Duodenal mucosa (tissue), 2 donors: Measurements from ENCODE around the gene ZNF726.

Source experiments
- H3K27ac ChIP-seq: one replicate; pipeline ENCODE4 v1.7.0; 2013; ENCODE audit warnings: low read depth, low read length
- H3K27me3 ChIP-seq, 2 donors: one replicate each; pipeline ENCODE4 v1.7.0; 2013; ENCODE audit warnings: low read length in 2 of 2, control low read depth in 1 of 2; ENCODE audit not compliant: insufficient read depth in 2 of 2, control insufficient read depth in 1 of 2
- H3K36me3 ChIP-seq, 2 donors: one replicate each; pipeline ENCODE4 v1.7.0; 2013; ENCODE audit warnings: low read length in 2 of 2, control low read depth in 1 of 2; ENCODE audit not compliant: insufficient read depth in 2 of 2, control insufficient read depth in 1 of 2
- H3K4me1 ChIP-seq, 2 donors: one replicate each; pipeline ENCODE4 v1.7.0; 2013; ENCODE audit warnings: low read length in 2 of 2, control low read depth in 1 of 2; ENCODE audit not compliant: insufficient read depth in 2 of 2, control insufficient read depth in 1 of 2
- H3K4me3 ChIP-seq, 2 donors: one replicate each; pipeline ENCODE4 v1.7.0; 2013; ENCODE audit warnings: low read length in 2 of 2, low read depth in 1 of 2
- H3K9ac ChIP-seq, 2 donors: one replicate each; pipeline ENCODE4 v1.7.0; 2013; ENCODE audit warnings: low read length in 2 of 2, low read depth in 1 of 2
- H3K9me3 ChIP-seq, 2 donors: one replicate each; pipeline ENCODE4 v1.7.0; 2013; ENCODE audit warnings: low read length in 2 of 2, control low read depth in 1 of 2; ENCODE audit not compliant: control insufficient read depth in 1 of 2

Gene ZNF726

DNA sequence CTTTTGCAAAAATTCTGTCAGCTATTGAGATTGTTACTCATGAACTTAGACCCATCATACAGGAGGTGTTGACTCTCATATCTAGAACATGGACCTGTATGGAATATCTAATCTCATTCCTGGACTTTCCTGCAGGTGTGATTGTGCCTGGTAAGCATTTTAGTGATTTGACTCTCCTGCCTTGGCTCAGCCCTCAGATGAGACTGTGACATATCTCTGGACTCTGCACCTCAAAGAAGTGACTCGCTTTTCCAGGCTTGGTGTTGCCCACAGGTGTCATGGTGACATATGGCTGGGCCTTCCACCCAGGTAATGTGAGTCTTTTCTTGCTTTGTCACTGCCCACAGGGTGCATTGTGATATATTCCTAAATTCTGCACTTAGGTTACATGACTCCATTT is 17.8 kb upstream of the ZNF726 start:
- Histone ChIP-seq H3K36me3 (no peaks in the 10 kb centered on the region), H3K9ac (no peak overlapping the region), H3K4me3 (no peak overlapping the region), H3K27me3 (no peaks in the 10 kb centered on the region), H3K9me3 (peaks cover 15% of the 10 kb centered on the region in 2 donors), H3K27ac (no peak overlapping the region), H3K4me1 (no peaks in the 10 kb centered on the region)

DNA sequence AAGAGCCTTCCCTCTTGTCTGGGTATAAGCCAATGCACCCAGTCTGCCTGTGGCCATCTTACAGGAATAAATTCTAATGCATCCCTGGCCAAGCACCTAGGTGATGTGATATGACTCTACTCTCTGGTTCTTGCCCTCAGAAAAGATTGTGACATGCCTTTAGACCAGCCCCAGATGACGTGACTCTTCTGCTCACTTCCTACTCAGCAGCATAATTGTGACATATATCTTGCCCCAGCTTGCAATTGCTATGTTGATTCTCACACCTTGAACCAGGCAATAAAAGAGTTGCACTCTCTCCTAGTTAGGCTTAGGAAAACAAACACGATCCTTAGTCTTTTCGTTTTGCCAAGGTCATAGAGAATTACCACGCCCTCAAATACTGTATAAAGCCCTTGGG is 13.3 kb upstream of the ZNF726 start:
- no peaks in the 10 kb centered on the region for H3K36me3 ChIP-seq
- no peak overlapping the region for H3K9ac ChIP-seq
- no peaks in the 10 kb centered on the region for H3K4me1 ChIP-seq
- peaks cover 46 to 49% of the 10 kb centered on the region in 2 donors for H3K9me3 ChIP-seq
- H3K4me3 ChIP-seq, result no peak overlapping the region
- H3K27me3 ChIP-seq, result no peaks in the 10 kb centered on the region
- no peak overlapping the region for H3K27ac ChIP-seq

DNA sequence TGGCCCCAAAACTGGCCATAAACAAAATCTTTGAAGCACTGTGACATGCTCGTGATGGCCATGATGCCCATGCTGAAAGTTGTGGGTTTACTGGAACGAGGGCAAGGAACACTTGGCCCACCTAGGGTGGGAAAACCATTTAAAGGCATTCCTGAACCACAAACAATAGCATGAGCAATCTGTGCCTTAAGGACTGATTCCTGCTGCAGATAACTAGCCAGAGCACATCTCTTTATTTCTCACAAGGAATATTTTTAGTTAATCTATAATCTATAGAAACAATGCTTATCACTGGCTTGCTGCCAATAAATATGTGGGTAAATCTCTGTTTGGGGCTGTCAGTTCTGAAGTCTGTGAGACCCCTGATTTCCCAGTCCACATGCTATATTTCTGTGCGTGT is 10.3 kb upstream of the ZNF726 start:
- Histone ChIP-seq H3K9ac (no peak overlapping the region), H3K27me3 (no peaks in the 10 kb centered on the region), H3K27ac (no peak overlapping the region), H3K4me3 (no peak overlapping the region), H3K4me1 (no peaks in the 10 kb centered on the region), H3K9me3 (peaks cover 36 to 42% of the 10 kb centered on the region in 2 donors), H3K36me3 (no peaks in the 10 kb centered on the region)

DNA sequence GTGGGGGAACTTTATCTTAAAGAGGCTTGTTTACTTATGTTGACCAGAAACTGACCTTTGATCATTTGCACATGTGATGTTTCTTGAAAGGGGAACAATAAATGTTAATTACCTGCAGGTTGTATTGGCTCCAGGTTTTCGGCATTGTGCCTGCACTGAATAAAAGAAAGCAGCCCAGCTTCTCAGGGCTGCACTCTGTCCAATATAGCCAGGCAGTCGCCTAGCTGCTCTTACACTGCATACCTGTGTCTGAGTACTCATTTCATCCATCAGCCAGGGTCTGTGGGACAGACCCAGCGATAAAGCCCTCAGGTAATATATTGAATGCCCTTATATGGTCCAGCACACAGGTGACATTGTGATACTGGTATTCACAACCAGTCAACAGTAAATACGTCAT is 8.9 kb upstream of the ZNF726 start:
- H3K36me3 ChIP-seq, result no peaks in the 10 kb centered on the region
- H3K9ac ChIP-seq, result no peak overlapping the region
- H3K27me3 ChIP-seq, result no peaks in the 10 kb centered on the region
- H3K9me3 ChIP-seq, result peaks cover 36 to 42% of the 10 kb centered on the region in 2 donors
- H3K4me1 ChIP-seq, result no peaks in the 10 kb centered on the region
- H3K4me3 ChIP-seq, result no peak overlapping the region
- H3K27ac ChIP-seq, result no peak overlapping the region

DNA sequence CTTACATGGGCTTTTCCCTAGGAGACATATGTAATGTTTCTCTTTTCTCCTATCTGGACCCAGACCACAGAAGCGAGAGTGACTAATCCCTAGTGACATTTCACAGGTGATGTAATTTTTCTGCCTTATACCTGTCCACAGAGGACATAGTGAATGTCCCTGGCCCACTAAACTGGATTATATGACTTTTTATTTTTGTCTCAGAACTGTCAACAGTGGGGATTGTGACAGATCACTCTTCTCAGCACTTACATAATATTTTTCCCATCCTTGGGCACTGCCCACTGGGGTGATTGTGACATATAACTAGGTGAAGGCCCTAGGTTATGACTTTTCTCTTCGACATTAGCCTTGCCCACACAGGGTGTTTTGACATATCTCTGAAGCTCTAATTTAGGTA is 7.9 kb upstream of the ZNF726 start:
- H3K27me3 ChIP-seq, result no peaks in the 10 kb centered on the region
- H3K4me3 ChIP-seq, result no peak overlapping the region
- H3K9ac ChIP-seq, result no peak overlapping the region
- no peak overlapping the region for H3K27ac ChIP-seq
- no peaks in the 10 kb centered on the region for H3K36me3 ChIP-seq
- no peaks in the 10 kb centered on the region for H3K4me1 ChIP-seq
- H3K9me3 ChIP-seq, result peaks cover 36 to 42% of the 10 kb centered on the region in 2 donors

DNA sequence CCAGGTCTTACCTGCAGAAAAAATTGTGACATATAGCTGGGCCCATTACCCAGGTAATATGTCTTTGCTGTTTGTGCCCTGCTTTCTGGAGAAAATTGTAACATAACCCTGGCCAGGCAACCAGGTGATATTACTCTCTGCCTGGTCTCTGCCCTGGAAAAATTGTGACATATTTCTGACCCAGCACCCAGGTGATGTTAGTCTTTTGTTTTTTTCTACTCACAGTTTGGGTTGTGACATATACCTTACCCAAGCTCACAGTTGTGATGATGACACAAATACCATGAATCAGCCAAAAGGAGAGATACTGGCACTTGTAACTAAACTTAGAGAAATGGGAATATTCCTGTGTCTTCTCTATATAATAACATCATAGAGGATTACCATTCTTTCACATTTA is 6.5 kb upstream of the ZNF726 start:
- H3K27ac ChIP-seq, result no peak overlapping the region
- no peaks in the 10 kb centered on the region for H3K4me1 ChIP-seq
- H3K4me3 ChIP-seq, result no peak overlapping the region
- no peaks in the 10 kb centered on the region for H3K27me3 ChIP-seq
- no peak overlapping the region for H3K9ac ChIP-seq
- no peaks in the 10 kb centered on the region for H3K36me3 ChIP-seq
- H3K9me3 ChIP-seq, result peaks cover 33 to 34% of the 10 kb centered on the region in 2 donors

DNA sequence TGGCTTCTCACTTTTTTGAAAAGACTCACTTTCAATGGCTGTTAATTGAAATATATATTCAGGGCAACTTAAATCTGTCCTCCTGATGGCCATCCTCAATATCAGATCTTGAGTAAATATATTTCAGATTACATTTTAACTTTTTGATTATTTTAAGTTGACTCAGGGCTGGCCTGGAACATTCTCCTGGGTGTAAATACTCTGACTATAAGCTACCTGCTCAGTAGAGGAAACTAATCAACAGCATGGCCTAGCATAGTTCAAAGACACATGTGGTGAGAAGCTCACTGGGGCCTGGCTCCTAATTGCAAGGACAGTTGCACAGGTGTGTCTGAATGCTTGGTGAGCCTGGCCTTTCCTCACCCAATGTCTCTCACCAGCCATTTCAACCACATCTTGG is 5.5 kb upstream of the ZNF726 start:
- H3K27me3 ChIP-seq, result no peaks in the 10 kb centered on the region
- no peaks in the 10 kb centered on the region for H3K4me1 ChIP-seq
- H3K9me3 ChIP-seq, result peaks cover 23 to 24% of the 10 kb centered on the region in 2 donors
- no peak overlapping the region for H3K27ac ChIP-seq
- H3K4me3 ChIP-seq, result no peak overlapping the region
- no peak overlapping the region for H3K9ac ChIP-seq
- H3K36me3 ChIP-seq, result no peaks in the 10 kb centered on the region

DNA sequence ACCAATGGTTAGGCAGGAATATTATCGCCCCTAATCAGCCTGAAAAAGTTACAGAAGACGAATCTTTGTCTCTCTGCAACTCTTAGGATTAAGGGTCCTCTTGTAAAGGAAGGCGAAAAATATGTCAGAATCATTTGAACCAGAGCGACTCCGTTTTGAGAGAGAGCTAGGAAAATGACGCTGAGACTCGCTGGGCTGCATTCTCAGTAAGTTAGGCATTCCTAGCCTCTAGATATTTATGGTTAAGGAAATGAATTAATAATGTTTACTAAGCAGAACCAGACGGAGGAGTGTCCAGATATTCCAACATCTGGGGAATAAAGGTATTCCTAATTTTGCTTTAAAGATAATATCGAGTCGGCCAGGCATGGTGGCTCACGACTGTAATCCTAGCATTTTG is 755 bp upstream of the ZNF726 start:
- peaks cover 0 to 3% of the 10 kb centered on the region in 2 donors for H3K9me3 ChIP-seq
- no peaks in the 10 kb centered on the region for H3K4me1 ChIP-seq
- H3K27me3 ChIP-seq, result no peaks in the 10 kb centered on the region
- H3K4me3 ChIP-seq, result no peak overlapping the region
- no peaks in the 10 kb centered on the region for H3K36me3 ChIP-seq
- no peak overlapping the region for H3K9ac ChIP-seq
- H3K27ac ChIP-seq, result no peak overlapping the region

DNA sequence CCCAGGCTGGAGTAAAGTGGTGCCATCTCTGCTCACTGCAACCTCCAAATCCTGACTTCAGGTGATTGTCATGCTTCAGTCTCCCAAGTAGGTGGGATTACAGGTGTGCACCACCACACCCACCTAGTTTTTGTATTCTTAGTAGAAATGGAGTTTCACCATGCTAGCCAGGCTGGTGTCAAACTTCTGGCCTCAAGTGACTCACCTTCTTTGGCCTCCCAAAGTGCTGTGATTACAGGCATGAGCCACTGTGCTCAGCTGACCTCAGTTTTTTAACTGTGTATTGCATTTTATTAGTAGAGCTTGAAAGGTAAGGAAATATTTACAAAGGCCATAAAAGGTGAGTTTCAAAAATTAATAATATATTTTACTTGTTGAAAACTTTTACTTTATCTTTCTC is 2.3 kb downstream of the ZNF726 start:
- Histone ChIP-seq H3K27me3 (no peaks in the 10 kb centered on the region), H3K4me1 (no peaks in the 10 kb centered on the region), H3K4me3 (no peak overlapping the region), H3K9ac (no peak overlapping the region), H3K9me3 (peaks cover 0 to 3% of the 10 kb centered on the region in 2 donors), H3K27ac (no peak overlapping the region), H3K36me3 (no peaks in the 10 kb centered on the region)

DNA sequence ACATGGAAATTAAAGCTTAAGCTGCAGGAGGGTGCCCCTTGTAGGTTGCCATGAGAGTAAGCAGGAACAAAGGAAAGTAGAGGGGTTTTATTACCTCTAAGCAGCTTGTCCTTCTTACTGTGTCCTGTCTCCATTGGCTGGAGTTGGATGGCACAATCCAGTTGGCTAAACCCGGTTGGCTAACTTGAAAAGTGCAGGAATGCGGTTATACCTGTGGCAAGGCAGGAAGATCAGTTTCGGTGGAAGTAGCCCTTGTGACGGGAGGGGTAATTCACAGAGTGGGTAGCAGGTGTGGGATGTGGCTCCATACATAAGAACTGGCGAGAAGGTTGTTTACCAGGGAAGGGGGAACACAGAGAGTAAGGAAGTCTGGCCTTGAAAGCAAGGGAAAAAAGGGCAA is 3.2 kb downstream of the ZNF726 start:
- H3K9me3 ChIP-seq, result peaks cover 0 to under 1% of the 10 kb centered on the region in 2 donors
- H3K4me1 ChIP-seq, result no peaks in the 10 kb centered on the region
- no peaks in the 10 kb centered on the region for H3K27me3 ChIP-seq
- no peak overlapping the region for H3K9ac ChIP-seq
- no peak overlapping the region for H3K4me3 ChIP-seq
- no peak overlapping the region for H3K27ac ChIP-seq
- no peaks in the 10 kb centered on the region for H3K36me3 ChIP-seq

DNA sequence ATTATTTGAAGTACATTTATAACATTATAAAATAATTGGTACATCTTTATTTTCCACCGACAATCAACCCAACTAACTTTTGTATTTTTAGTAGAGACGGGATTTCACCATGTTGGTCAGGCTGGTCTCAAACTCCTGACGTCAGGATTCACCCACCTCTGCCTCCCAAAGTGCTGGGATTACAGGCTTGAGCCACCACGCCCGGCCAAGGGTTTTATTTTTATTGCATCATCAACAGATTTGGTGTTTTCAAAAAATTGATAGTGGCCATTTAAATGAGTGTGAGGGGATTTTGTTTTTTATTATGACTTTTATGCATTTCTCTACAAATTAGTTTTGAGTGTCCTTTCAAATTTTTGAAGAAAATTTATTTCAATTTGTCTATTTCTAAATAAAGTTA is 10.6 kb downstream of the ZNF726 start:
- Histone ChIP-seq H3K27ac (no peak overlapping the region), H3K4me1 (no peaks in the 10 kb centered on the region), H3K36me3 (no peaks in the 10 kb centered on the region), H3K4me3 (no peak overlapping the region), H3K9me3 (peaks cover 4 to 10% of the 10 kb centered on the region in 2 donors), H3K9ac (no peak overlapping the region), H3K27me3 (no peaks in the 10 kb centered on the region)
